COR-L47 (cell line): ENCODE results near the gene MBD3L4.
"Not testable (repeated sequence)": the region's sequence is repeated elsewhere in the genome, so short reads cannot be mapped to it uniquely, and the experiment has no call there.

Experiments used
- DNase-seq: peaks from one replicate; lab custom pipeline; 2025; lab: John Stamatoyannopoulos, UW

Gene MBD3L4

GRCh38 chr19:7040079-7040478 lies at the start of gene MBD3L4:
Gene MBD3L4, minus strand, starts transcription at chr19:7040179. Its CDS starts 35 bp downstream, at chr19:7040144.
- not testable (repeated sequence) for DNase-seq

GRCh38 chr19:7088999-7089398 lies 49.0 kb upstream of the MBD3L4 start:
- DNase-seq, result no peak

GRCh38 chr19:7083076-7083956 lies 43.3 kb upstream of the MBD3L4 start:
- DNase-seq, result no peak

DNA sequence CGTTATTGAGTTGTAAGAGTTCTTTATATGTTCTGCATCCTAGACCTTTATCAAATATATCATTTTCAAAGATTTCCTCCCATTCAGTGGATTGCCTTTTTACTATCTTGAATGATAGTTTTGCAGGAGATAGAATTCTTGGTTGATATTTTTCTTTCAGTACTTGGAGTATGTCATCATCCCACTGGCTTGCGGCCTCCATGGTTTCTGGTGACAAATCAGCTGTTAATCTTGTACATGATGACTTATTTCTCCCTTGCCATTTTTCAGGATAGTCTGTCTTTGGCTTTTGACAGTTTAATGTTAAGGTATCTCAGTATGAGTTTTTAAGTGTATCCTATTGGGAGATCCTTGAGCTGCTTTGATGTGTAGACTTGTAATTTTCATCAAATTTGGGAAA lies 38.0 kb upstream of the MBD3L4 start:
- no peak for DNase-seq

DNA sequence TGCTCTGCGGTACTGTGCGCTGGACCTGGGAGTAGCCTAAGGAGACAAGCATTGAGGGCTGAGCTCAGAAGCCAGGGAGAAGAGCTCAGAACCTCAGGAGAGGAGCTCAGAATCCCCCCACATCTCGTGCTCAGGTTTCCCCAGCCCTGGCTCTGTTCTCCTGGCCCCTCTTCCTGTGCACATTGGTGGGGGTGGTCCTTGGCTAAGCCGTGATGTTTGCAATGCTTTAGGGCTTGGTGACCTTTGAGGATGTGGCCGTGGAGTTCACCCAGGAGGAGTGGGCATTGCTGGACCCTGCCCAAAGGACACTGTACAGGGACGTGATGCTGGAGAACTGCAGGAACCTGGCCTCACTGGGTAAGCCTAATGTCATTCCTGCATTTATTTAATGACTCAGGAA lies 36.2 kb upstream of the MBD3L4 start:
- DNase-seq, result no peak

- DNase-seq, result no peak
Observed at GRCh38 chr19:7074705-7075282, 34.8 kb upstream of the MBD3L4 start.

DNA sequence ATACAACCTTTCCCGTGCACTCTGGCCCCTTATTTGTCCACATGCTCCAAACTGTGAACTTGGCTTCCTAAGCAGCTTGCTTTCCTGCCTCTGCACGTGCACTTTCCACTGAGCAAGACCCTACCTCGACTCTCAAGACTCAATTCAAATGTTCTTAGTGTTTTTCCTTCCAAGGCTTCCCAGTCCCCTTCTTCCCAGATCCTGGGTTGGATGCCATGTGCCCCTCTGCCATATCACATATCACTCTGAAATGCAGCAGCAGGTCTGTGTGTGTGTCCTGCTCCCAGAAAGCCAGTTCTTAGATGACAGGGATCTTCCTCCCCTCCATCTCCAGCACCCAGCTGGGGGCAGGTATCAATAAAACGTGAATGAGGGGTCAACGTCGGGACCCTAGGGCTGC lies 32.6 kb upstream of the MBD3L4 start:
- DNase-seq, result no peak

- DNase-seq, result no peak
Observed at GRCh38 chr19:7069904-7070226, 29.9 kb upstream of the MBD3L4 start.

GRCh38 chr19:7069042-7069903 lies 29.3 kb upstream of the MBD3L4 start, which contains the start of gene ZNF557:
Gene ZNF557, plus strand, starts transcription at chr19:7069703. Its CDS starts 5,372 bp downstream, at chr19:7075075.
- DNase-seq, result peak; percentile 95

DNA sequence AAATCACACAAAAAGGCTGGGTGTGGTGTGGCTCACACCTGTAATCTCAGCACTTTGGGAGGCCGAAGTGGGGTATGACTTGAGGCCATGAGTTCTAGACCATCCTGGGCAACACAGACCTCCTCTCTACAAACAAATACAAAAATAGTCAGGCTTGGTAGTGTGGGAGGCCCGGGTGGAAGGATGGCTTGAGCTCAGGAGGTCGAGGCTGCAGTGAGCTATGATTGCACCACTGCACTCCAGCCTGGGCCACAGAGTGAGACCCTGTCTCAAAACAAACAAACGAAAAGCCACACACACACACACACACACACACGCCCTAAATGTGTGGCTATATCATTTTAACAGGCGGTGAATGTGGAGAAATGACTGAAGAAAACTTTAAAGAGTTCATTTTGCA lies 28.6 kb upstream of the MBD3L4 start:
- no peak for DNase-seq

DNA sequence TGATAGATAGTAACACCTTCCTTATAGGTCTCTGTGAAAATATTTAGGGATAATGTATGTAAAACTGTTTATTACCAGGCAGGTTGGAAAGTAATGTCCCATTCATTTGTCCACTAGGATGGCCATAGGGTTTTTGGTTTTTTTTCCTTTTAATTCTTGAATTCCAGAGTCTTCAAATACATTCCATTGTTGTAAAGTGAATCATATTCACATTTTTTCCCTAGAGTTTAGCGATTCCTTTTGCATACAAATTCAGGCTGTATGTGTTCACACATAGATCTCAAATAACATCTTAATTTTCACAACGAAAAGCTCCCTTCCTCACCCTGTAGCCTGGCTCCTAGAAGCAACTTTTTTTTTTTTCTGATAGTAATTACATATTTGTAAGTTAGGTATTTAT lies 27.7 kb upstream of the MBD3L4 start:
- DNase-seq, result no peak

- peak; percentile 17 for DNase-seq
Observed at GRCh38 chr19:7067122-7067521, 27.1 kb upstream of the MBD3L4 start.

DNA sequence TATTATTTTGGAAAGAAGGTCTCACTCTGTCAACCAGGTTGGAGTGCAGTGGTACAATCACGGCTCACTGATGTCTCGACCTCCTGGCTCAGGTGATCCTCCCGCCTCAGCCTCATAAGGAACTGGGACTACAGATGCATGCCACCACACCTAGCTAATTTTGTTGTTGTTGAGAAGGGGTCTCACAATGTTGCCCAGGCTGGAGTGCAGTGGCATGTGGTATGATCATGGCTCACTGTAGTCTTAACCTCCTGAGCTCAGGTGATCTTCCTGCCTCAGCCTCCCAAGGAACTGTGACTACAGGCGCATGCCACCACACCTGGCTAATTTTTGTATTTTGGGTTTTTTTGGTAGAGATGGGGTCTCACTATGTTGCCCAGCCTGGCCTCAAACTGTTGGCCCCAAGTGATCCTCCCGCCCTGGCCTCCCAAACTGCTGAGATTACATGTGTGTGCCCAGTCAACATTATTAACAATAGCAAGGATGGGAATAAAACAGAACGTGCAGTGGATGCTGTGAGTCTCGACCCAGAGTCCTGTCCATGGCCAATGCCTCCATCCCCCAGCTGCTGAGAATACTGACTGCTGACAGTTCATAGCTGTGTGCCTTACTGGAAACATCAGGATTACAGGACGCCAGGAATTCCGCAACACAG lies 23.9 kb upstream of the MBD3L4 start:
- no peak for DNase-seq

DNA sequence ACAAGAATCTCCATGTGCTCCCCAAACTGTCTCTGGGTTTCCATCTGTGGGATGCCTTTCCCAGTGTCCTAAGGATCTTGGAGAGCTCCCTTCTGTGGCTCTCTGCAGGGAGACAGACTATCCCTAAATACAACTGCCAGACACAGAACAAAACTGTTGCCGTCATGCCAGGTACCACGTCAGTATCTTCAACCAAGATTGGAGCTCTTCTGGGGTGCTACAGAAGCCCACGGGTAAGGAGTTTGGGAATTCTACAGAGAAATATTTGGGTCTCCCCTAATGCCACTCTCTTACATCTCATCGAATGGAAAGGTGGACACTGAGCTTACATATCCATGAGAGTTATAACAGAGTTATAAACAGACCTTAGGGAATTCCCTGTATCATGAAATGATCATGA lies 23.4 kb upstream of the MBD3L4 start:
- no peak for DNase-seq

- DNase-seq, result not testable (repeated sequence)
Observed at GRCh38 chr19:7059977-7060376, 20.0 kb upstream of the MBD3L4 start.

GRCh38 chr19:7058576-7058975 lies 18.6 kb upstream of the MBD3L4 start, which contains the start of gene MBD3L3:
Gene MBD3L3, minus strand, starts transcription at chr19:7058676. Its CDS starts 71 bp downstream, at chr19:7058605.
- not testable (repeated sequence) for DNase-seq

GRCh38 chr19:7056371-7056770 lies 16.4 kb upstream of the MBD3L4 start:
- not testable (repeated sequence) for DNase-seq

GRCh38 chr19:7055679-7056078 lies 15.7 kb upstream of the MBD3L4 start:
- not testable (repeated sequence) for DNase-seq

- not testable (repeated sequence) for DNase-seq
Observed at GRCh38 chr19:7054635-7055368, 14.8 kb upstream of the MBD3L4 start.

DNA sequence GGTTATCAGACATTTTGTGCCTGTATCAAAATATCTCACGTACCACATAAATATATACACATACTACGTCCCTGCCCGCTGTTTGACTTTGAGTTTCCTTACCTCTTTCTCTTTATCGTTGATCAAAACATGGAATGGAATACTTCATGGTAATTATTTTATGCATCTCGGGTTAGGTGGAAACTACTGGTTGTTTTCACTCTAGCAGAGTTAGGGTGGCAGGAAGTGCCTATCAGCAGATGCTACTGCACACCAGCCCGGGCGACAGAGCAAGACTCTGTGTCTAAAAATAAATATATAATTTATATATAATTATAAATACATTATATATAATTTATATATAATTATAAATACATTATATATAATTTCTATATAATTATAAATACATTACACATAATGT lies 12.9 kb upstream of the MBD3L4 start:
- DNase-seq, result not testable (repeated sequence)

GRCh38 chr19:7051421-7051820 lies 11.4 kb upstream of the MBD3L4 start:
- DNase-seq, result not testable (repeated sequence)
